H1 (cell line): ENCODE results near the gene AKR7A2. TPM values are rescaled to one million over a fixed set of nuclear protein-coding genes. Genes with fewer than 3 reads are reported as not detected.

ENCODE experiments used
- CTCF ChIA-PET: fragments of 300-600 bp; sonication (Branson Sonifier 250); formaldehyde crosslinking; loops from one replicate; lab custom pipeline; 2021; ENCODE audit not compliant: partially characterized antibody; lab: Charles Lee
- POLR2A ChIA-PET: fragments of 300-600 bp; sonication (Branson Sonifier 250); formaldehyde crosslinking; loops from one replicate; lab custom pipeline; 2021; ENCODE audit warnings: inconsistent platforms; ENCODE audit not compliant: partially characterized antibody; lab: Charles Lee
- DNase-seq, 2 experiments: peaks; one replicate each; pipeline versions ENCODE4 v3.0.0 to v3.0.0-alpha.2; 2010 to 2022; ENCODE audit warnings: low spot score in 2 of 2, low read depth in 1 of 2, mixed read lengths in 1 of 2
- FAIRE-seq: peaks from 2 replicates; lab custom pipeline; 2011; peaks lifted over from hg19 to GRCh38; lab: Jason Lieb, UNC
- H2AFZ ChIP-seq: 2 replicates; pipeline ENCODE4 v1.8.1; 2012; ENCODE audit warnings: low read length, inconsistent platforms
- H2AK5ac ChIP-seq: 2 replicates; pipeline ENCODE4 v1.6.1; 2013; ENCODE audit warnings: low read depth, low read length
- H2BK120ac ChIP-seq: replicated peaks from 2 replicates; pipeline ENCODE3; 2013; ENCODE audit warnings: low read depth, low read length, inconsistent platforms
- H2BK12ac ChIP-seq: 2 replicates; pipeline ENCODE4 v1.6.1; 2013; ENCODE audit warnings: low read depth, low read length
- H2BK15ac ChIP-seq: 2 replicates; pipeline ENCODE4 v1.6.1; 2013; ENCODE audit warnings: low read length
- H2BK20ac ChIP-seq: 2 replicates; pipeline ENCODE4 v1.6.1; 2013; ENCODE audit warnings: low read length
- H2BK5ac ChIP-seq: 2 replicates; pipeline ENCODE4 v1.6.1; 2013; ENCODE audit warnings: low read depth, low read length
- H3K14ac ChIP-seq: 2 replicates; pipeline ENCODE4 v1.6.1; 2013; ENCODE audit warnings: inconsistent platforms; ENCODE audit not compliant: insufficient read length
- H3K18ac ChIP-seq: 2 replicates; pipeline ENCODE4 v1.6.1; 2013; ENCODE audit warnings: low read length; ENCODE audit errors: extremely low read depth
- H3K23ac ChIP-seq: 2 replicates; pipeline ENCODE4 v1.6.1; 2013; ENCODE audit warnings: inconsistent platforms; ENCODE audit not compliant: insufficient read length
- H3K23me2 ChIP-seq: 2 replicates; pipeline ENCODE4 v1.6.1; 2013; ENCODE audit warnings: low read depth, low read length
- H3K27ac ChIP-seq: 2 replicates; pipeline ENCODE4 v1.6.1; 2011; ENCODE audit warnings: low read depth, low read length, inconsistent platforms
- H3K27me3 ChIP-seq, 4 experiments: replicated peaks in 1 of 4; 1 replicate in 1 of 4; 2 replicates in 3 of 4; pipeline versions ENCODE4 v1.6.1 to v1.8.1; 2011 to 2013; ENCODE audit warnings: low read length in 3 of 4, mild to moderate bottlenecking in 3 of 4, inconsistent platforms in 2 of 4, mixed read lengths in 2 of 4, moderate library complexity in 1 of 4; ENCODE audit not compliant: control insufficient read depth in 3 of 4, insufficient read depth in 3 of 4; ENCODE audit errors: extremely low read depth in 1 of 4
- H3K36me3 ChIP-seq, 4 experiments: 2 replicates each; pipeline versions ENCODE4 v1.6.1 to v1.8.1; 2011 to 2013; ENCODE audit warnings: mild to moderate bottlenecking in 4 of 4, low read length in 3 of 4, moderate library complexity in 2 of 4, control low read depth in 1 of 4, inconsistent platforms in 1 of 4; ENCODE audit not compliant: insufficient read depth in 4 of 4, control insufficient read depth in 2 of 4
- H3K4ac ChIP-seq: replicated peaks from 2 replicates; pipeline ENCODE3; 2013; ENCODE audit warnings: low read length, low read depth, mixed read lengths, inconsistent platforms; ENCODE audit not compliant: insufficient read length
- H3K4me1 ChIP-seq, 4 experiments: replicated peaks in 1 of 4; 1 replicate in 1 of 4; 2 replicates in 3 of 4; pipeline versions ENCODE4 v1.6.1 to v1.8.1; 2011 to 2013; ENCODE audit warnings: low read length in 3 of 4, inconsistent platforms in 2 of 4, mixed read lengths in 1 of 4; ENCODE audit not compliant: insufficient read depth in 4 of 4, control insufficient read depth in 3 of 4
- H3K4me2 ChIP-seq, 2 experiments: 2 replicates each; pipeline versions ENCODE4 v1.6.1 to v1.8.1; 2011 to 2013; ENCODE audit warnings: low read depth in 2 of 2, low read length in 2 of 2, control low read depth in 1 of 2, inconsistent platforms in 1 of 2, mild to moderate bottlenecking in 1 of 2; ENCODE audit not compliant: insufficient read depth in 1 of 2
- H3K4me3 ChIP-seq, 4 experiments: fragments of 200-600, 300-600 bp in 1 of 4; sonication (generic), shearing (Covaris generic), sonication (Bioruptor Twin) in 1 of 4; 2 replicates each; pipeline versions ENCODE4 v1.5.1 to v1.8.1; 2011 to 2016; ENCODE audit warnings: low read length in 4 of 4, low read depth in 3 of 4, control low read depth in 2 of 4, inconsistent platforms in 2 of 4, mild to moderate bottlenecking in 2 of 4, mixed read lengths in 1 of 4, moderate library complexity in 1 of 4; ENCODE audit not compliant: insufficient read depth in 2 of 4; ENCODE audit errors: extremely low read depth in 1 of 4
- H3K56ac ChIP-seq: replicated peaks from 2 replicates; pipeline ENCODE3; 2013; ENCODE audit warnings: low read depth, mild to moderate bottlenecking, mixed read lengths, low read length, inconsistent platforms; ENCODE audit not compliant: insufficient read length
- H3K79me1 ChIP-seq: 2 replicates; pipeline ENCODE4 v1.6.1; 2013; ENCODE audit warnings: low read depth, low read length, control low read depth
- H3K79me2 ChIP-seq, 2 experiments: 2 replicates each; pipeline versions ENCODE4 v1.6.1 to v1.8.1; 2012 to 2013; ENCODE audit warnings: low read length in 2 of 2, mild to moderate bottlenecking in 2 of 2, inconsistent platforms in 1 of 2; ENCODE audit not compliant: insufficient read depth in 2 of 2, control insufficient read depth in 1 of 2
- H3K9ac ChIP-seq, 4 experiments: replicated peaks in 1 of 4; 1 replicate in 1 of 4; 2 replicates in 3 of 4; pipeline versions ENCODE4 v1.6.1 to v1.8.1; 2011 to 2013; ENCODE audit warnings: low read depth in 3 of 4, low read length in 3 of 4, control low read depth in 2 of 4, mild to moderate bottlenecking in 2 of 4, moderate library complexity in 2 of 4, inconsistent platforms in 1 of 4; ENCODE audit errors: extremely low read depth in 1 of 4
- H3K9me3 ChIP-seq, 2 experiments: 2 replicates each; pipeline versions ENCODE4 v1.6.1 to v1.8.1; 2012 to 2013; ENCODE audit warnings: mild to moderate bottlenecking in 2 of 2, moderate library complexity in 2 of 2, control low read depth in 1 of 2, inconsistent platforms in 1 of 2, low read depth in 1 of 2, low read length in 1 of 2, mixed read lengths in 1 of 2; ENCODE audit not compliant: insufficient read depth in 2 of 2
- H4K20me1 ChIP-seq, 2 experiments: replicated peaks in 1 of 2; 2 replicates each; pipeline versions ENCODE3 to v1.8.1; 2011 to 2013; ENCODE audit warnings: inconsistent platforms in 2 of 2, low read length in 2 of 2, mild to moderate bottlenecking in 1 of 2; ENCODE audit not compliant: insufficient read depth in 2 of 2, control insufficient read depth in 1 of 2
- H4K5ac ChIP-seq: 2 replicates; pipeline ENCODE4 v1.6.1; 2013; ENCODE audit warnings: low read length, low read depth, mixed read lengths, inconsistent platforms; ENCODE audit not compliant: insufficient read length
- H4K8ac ChIP-seq: 2 replicates; pipeline ENCODE4 v1.8.0; 2013; ENCODE audit warnings: mild to moderate bottlenecking, moderate library complexity, low read length, inconsistent platforms; ENCODE audit not compliant: insufficient read depth; ENCODE audit errors: extremely low read depth
- H4K91ac ChIP-seq: replicated peaks from 2 replicates; pipeline ENCODE3; 2013; ENCODE audit warnings: low read length, mixed read lengths, inconsistent platforms; ENCODE audit not compliant: insufficient read length
- ATF2 ChIP-seq: IDR thresholded peaks from 2 replicates; pipeline ENCODE4 v1.6.1; 2012; ENCODE audit warnings: low read length, inconsistent platforms
- ATF3 ChIP-seq: IDR thresholded peaks from 2 replicates; pipeline ENCODE4 v1.6.1; 2011; ENCODE audit warnings: low read depth, mild to moderate bottlenecking, low read length; ENCODE audit not compliant: insufficient read depth
- BCL11A ChIP-seq, 2 experiments: IDR thresholded peaks; one replicate each; pipeline ENCODE4 v1.6.1; 2011; ENCODE audit warnings: low read depth in 2 of 2, low read length in 2 of 2, mild to moderate bottlenecking in 2 of 2
- E2F6 ChIP-seq: IDR thresholded peaks from 2 replicates; pipeline ENCODE4 v1.6.1; 2012; ENCODE audit warnings: inconsistent platforms
- GABPA ChIP-seq: IDR thresholded peaks from 2 replicates; pipeline ENCODE4 v1.6.1; 2011; ENCODE audit warnings: mild to moderate bottlenecking, low read length, moderate library complexity, borderline replicate concordance; ENCODE audit not compliant: insufficient read depth
- JUN ChIP-seq: IDR thresholded peaks from 2 replicates; pipeline ENCODE4 v1.6.1; 2011; ENCODE audit warnings: low read depth, mild to moderate bottlenecking, improper control_type of control experiment, low read length
- KDM1A ChIP-seq: fragments of 200-600, 300-600 bp; sonication (generic); IDR thresholded peaks from 2 replicates; pipeline ENCODE4 v1.7.1; 2016; ENCODE audit warnings: mild to moderate bottlenecking, low read length, borderline replicate concordance
- SIN3A ChIP-seq, 2 experiments: IDR thresholded peaks in 1 of 2; conservative IDR thresholded peaks in 1 of 2; 2 replicates each; pipeline ENCODE4 v1.6.1; 2011 to 2012; ENCODE audit warnings: low read length in 2 of 2, improper control_type of control experiment in 1 of 2, low read depth in 1 of 2, mild to moderate bottlenecking in 1 of 2
- SP2 ChIP-seq: IDR thresholded peaks from 2 replicates; pipeline ENCODE4 v1.6.1; 2012; ENCODE audit warnings: mild to moderate bottlenecking, low read length, inconsistent platforms
- WGBS, 2 experiments: shearing (Covaris generic) in 1 of 2; methylation state at CpG; one replicate each; pipeline versions ENCODE4 v1.1.6 to v1.1.7; 2013 to 2015; ENCODE audit warnings: low lambda C conversion rate in 2 of 2, mixed read lengths in 2 of 2, inconsistent platforms in 1 of 2, low coverage in 1 of 2, missing lambda C conversion rate in 1 of 2; ENCODE audit not compliant: insufficient replicate concordance in 2 of 2, insufficient coverage in 1 of 2, insufficient read length in 1 of 2; ENCODE audit errors: extremely low coverage in 1 of 2, missing lambda C conversion rate in 1 of 2; 5-methylcytosine and 5-hydroxymethylcytosine counted together
- polyA plus RNA-seq, 7 experiments: library from polyadenylated mRNA; depleted of rRNA in 3 of 7; stranded (reverse) in 5 of 7; unstranded in 2 of 7; fragments of >200 nt in 5 of 7; fragments of 200-250 nt in 2 of 7; gene quantifications; 1 replicate in 5 of 7; 2 replicates in 1 of 7; 4 replicates in 1 of 7; pipeline versions ENCODE4 v1.2.1 to v1.2.3, GENCODE V29; 2011 to 2013; ENCODE audit warnings: missing spikeins in 2 of 7, mixed read lengths in 2 of 7
- total RNA-seq: library from RNA; stranded (reverse); fragmentation: NEBNext Ultra II Directional; extraction: Animal tissue kit (Norgen Biotek cat#: 25700); gene quantifications from 2 replicates; pipeline ENCODE4 v1.2.1, GENCODE V29; 2021

AKR7A2 gene
- total and polyA plus RNA-seq, 2 of the 8 experiments (the other 6 are each of a cell fraction or from before 2014, with no cell fraction given) = 32.0 to 48.3 TPM

GRCh38 chr1:19262744-19263143 is 49.2 kb downstream of the AKR7A2 start:
- Histone ChIP-seq H2BK12ac (no peak overlapping the region), H2BK20ac (no peak overlapping the region), H3K23me2 (no peaks in the 10 kb centered on the region), H2BK5ac (no peak overlapping the region), H3K56ac (no peak overlapping the region), H4K8ac (no peak overlapping the region), H3K79me1 (0 out of 2 replicates have a peak, but pooled peaks cover 2% of the 10 kb centered on the region), H3K27me3 (no peaks in the 10 kb centered on the region), H2AK5ac (no peak overlapping the region), H3K4ac (no peak overlapping the region), H4K20me1 (peaks cover 3 to 10% of the 10 kb centered on the region in 2 experiments), H2BK15ac (no peak overlapping the region), H3K23ac (no peak overlapping the region), H3K27ac (no peak overlapping the region), H3K4me1 (no peaks in the 10 kb centered on the region), H4K5ac (no peak overlapping the region), H4K91ac (no peak overlapping the region), H3K9me3 (no peaks in the 10 kb centered on the region), H3K14ac (no peak overlapping the region), H3K9ac (no peak overlapping the region), H3K18ac (no peak overlapping the region), H3K4me2 (no peak overlapping the region), H3K4me3 (no peak overlapping the region), H3K79me2 (no peaks in the 10 kb centered on the region), H2BK120ac (no peak overlapping the region), H2AFZ (no peak overlapping the region), H3K36me3 (peaks cover 15 to 27% (median 26%) of the 10 kb centered on the region in 4 experiments)
- ChIA-PET CTCF (interaction anchor here (0.6 to 1.2 kb wide), 5 partner anchors 16 to 400 kb away, joined by 3 read pairs; no protein-coding TSS in a partner anchor), POLR2A (interaction anchor here (0.6 to 7.5 kb wide), 4 partner anchors 10 to 397 kb away, joined by 3 to 83 read pairs (median 4); partner anchors contain the start of genes AKR7A3, EMC1 and MRTO4)
- DNase-seq (no peak), FAIRE-seq (no peak)
- WGBS, 2 experiments = 94% methylated on average over 5 of the region's 5 CpGs; no CpG with 5 or more reads in 1 of the 2 experiments
- TF ChIP-seq E2F6 (no peak), GABPA (no peak), ATF3 (no peak), SP2 (no peak), JUN (no peak), ATF2 (no peak), BCL11A (IDR thresholded peaks at IDR 0.05; ENCODE audit: low read depth in 2 of 2, low read length in 2 of 2) (no peak), KDM1A (no peak), SIN3A (conservative IDR thresholded peaks at IDR 0.05 in 1 of 2, IDR thresholded peaks at IDR 0.05 in 1 of 2; ENCODE audit: low read depth in 1 of 2, low read length in 2 of 2) (no peak)
